A549 (cell line): ENCODE measurements around the gene RHCG. TPM values are rescaled to one million over a fixed set of nuclear protein-coding genes. Genes with fewer than 3 reads are reported as not detected.

Source experiments
- ATAC-seq, 2 experiments: fragments of 200-7000 bp in 1 of 2; fragments of >200 bp in 1 of 2; cut with Nextera tagmentation in 1 of 2; cut with Tn5 transposase in 1 of 2; 3 replicates each; pipeline versions ENCODE4 v1.8.0 to v1.9.1; 2018 to 2020; ENCODE audit warnings: mild to moderate bottlenecking in 1 of 2, moderate library complexity in 1 of 2
- CTCF ChIA-PET: fragments of 300-600 bp; sonication (Branson Sonifier 250); formaldehyde crosslinking; extraction: SDS; loops from one replicate; lab custom pipeline; 2021; ENCODE audit warnings: antibody characterized with exemption, inconsistent platforms; lab: Yijun Ruan, JAX
- POLR2A ChIA-PET: fragments of 350-600 bp; formaldehyde crosslinking; extraction: SDS; loops from one replicate; lab custom pipeline; 2021; ENCODE audit warnings: antibody characterized with exemption, inconsistent platforms; lab: Yijun Ruan, JAX
- DNase-seq, 2 experiments: peaks; one replicate each; pipeline versions ENCODE4 v3.0.0 to v3.0.0-alpha.2; 2011 to 2016; ENCODE audit warnings: low read depth in 1 of 2, low spot score in 1 of 2
- FAIRE-seq: peaks from 2 replicates; lab custom pipeline; 2011; peaks lifted over from hg19 to GRCh38; lab: Jason Lieb, UNC
- H3K27ac ChIP-seq, 2 experiments: fragments of >200 bp; sonication (Bioruptor Twin); formaldehyde crosslinking; 3 replicates each; pipeline ENCODE4 v1.5.1; 2016 to 2017
- H3K4me1 ChIP-seq: fragments of >200 bp; sonication (Bioruptor Twin); formaldehyde crosslinking; 3 replicates; pipeline ENCODE4 v1.6.1; 2016
- H3K4me2 ChIP-seq: fragments of >200 bp; sonication (Bioruptor Twin); formaldehyde crosslinking; 3 replicates; pipeline ENCODE4 v1.6.1; 2016
- H3K4me3 ChIP-seq: fragments of >200 bp; sonication (Bioruptor Twin); formaldehyde crosslinking; 3 replicates; pipeline ENCODE4 v1.5.1; 2016
- H3K9me3 ChIP-seq: fragments of >200 bp; sonication (Bioruptor Twin); formaldehyde crosslinking; 3 replicates; pipeline ENCODE4 v1.6.1; 2016
- ATOH8 ChIP-seq: fragments of 250-450 bp; sonication (Bioruptor Pico); IDR thresholded peaks from 2 replicates; pipeline ENCODE4 v1.5.0; 2020; ENCODE audit warnings: low read depth, mild to moderate bottlenecking, moderate library complexity
- BHLHE40 ChIP-seq: IDR thresholded peaks from 2 replicates; pipeline ENCODE4 v1.6.1; 2012; ENCODE audit warnings: low read depth, low read length, inconsistent platforms
- CBX8 ChIP-seq: fragments of 200-600 bp; sonication (generic); IDR thresholded peaks from 2 replicates; pipeline ENCODE4 v1.6.1; 2016
- CEBPB ChIP-seq, 2 experiments: fragments of >200 bp in 1 of 2; sonication (Bioruptor Twin) in 1 of 2; formaldehyde crosslinking in 1 of 2; IDR thresholded peaks; 2 replicates each; pipeline ENCODE4 v1.6.1; 2012 to 2016
- CHD4 ChIP-seq: fragments of 200-600 bp; sonication (generic); IDR thresholded peaks from 2 replicates; pipeline ENCODE4 v1.6.1; 2016; ENCODE audit warnings: antibody characterized with exemption, mild to moderate bottlenecking, borderline replicate concordance
- E2F6 ChIP-seq: IDR thresholded peaks from 2 replicates; pipeline ENCODE4 v1.6.1; 2012; ENCODE audit warnings: low read depth, borderline replicate concordance
- EHF ChIP-seq: fragments of 250-450 bp; sonication (Bioruptor Pico); IDR thresholded peaks from 2 replicates; pipeline ENCODE4 v1.5.0; 2020; ENCODE audit warnings: mild to moderate bottlenecking
- ESRRA ChIP-seq: fragments of 150-350 bp; IDR thresholded peaks from 2 replicates; pipeline ENCODE4 v1.6.1; 2014; ENCODE audit warnings: mild to moderate bottlenecking, low read length, borderline replicate concordance
- FOSB ChIP-seq: fragments of 250-450 bp; sonication (Bioruptor Pico); IDR thresholded peaks from 2 replicates; pipeline ENCODE4 v1.5.0; 2020; ENCODE audit warnings: mild to moderate bottlenecking, moderate library complexity
- FOSL2 ChIP-seq, 2 experiments: fragments of 450-650 bp in 1 of 2; fragments of >200 bp in 1 of 2; sonication (Bioruptor Twin) in 1 of 2; formaldehyde crosslinking; IDR thresholded peaks; 2 replicates each; pipeline versions ENCODE4 v1.5.0 to v1.6.1; 2016 to 2020; ENCODE audit warnings: mild to moderate bottlenecking in 1 of 2, moderate library complexity in 1 of 2
- FOXS1 ChIP-seq: fragments of 250-450 bp; sonication (Bioruptor Pico); IDR thresholded peaks from 2 replicates; pipeline ENCODE4 v1.5.0; 2020; ENCODE audit warnings: mild to moderate bottlenecking, moderate library complexity
- GATA3 ChIP-seq: IDR thresholded peaks from 2 replicates; pipeline ENCODE4 v1.6.1; 2012; ENCODE audit warnings: borderline replicate concordance
- HDAC2 ChIP-seq: fragments of 200-600 bp; sonication (generic); IDR thresholded peaks from 2 replicates; pipeline ENCODE4 v1.6.1; 2016
- HEYL ChIP-seq: fragments of 250-450 bp; sonication (Bioruptor Pico); IDR thresholded peaks from 2 replicates; pipeline ENCODE4 v1.8.0; 2021; ENCODE audit warnings: mild to moderate bottlenecking, moderate library complexity
- HMGXB4 ChIP-seq: fragments of 250-450 bp; sonication (Bioruptor Pico); IDR thresholded peaks from 2 replicates; pipeline ENCODE4 v1.5.0; 2021; ENCODE audit warnings: mild to moderate bottlenecking, moderate library complexity, borderline replicate concordance
- HOXA7 ChIP-seq: fragments of 250-450 bp; sonication (Bioruptor Pico); IDR thresholded peaks from 2 replicates; pipeline ENCODE4 v1.5.0; 2020; ENCODE audit warnings: mild to moderate bottlenecking, moderate library complexity
- HOXB5 ChIP-seq: fragments of 250-450 bp; sonication (Bioruptor Pico); IDR thresholded peaks from 2 replicates; pipeline ENCODE4 v1.5.0; 2020; ENCODE audit warnings: mild to moderate bottlenecking, moderate library complexity
- MAFK ChIP-seq: fragments of 450-650 bp; IDR thresholded peaks from 2 replicates; pipeline ENCODE4 v1.6.1; 2014; ENCODE audit not compliant: partially characterized antibody
- REST ChIP-seq: fragments of 200-600 bp; sonication (generic); IDR thresholded peaks from 2 replicates; pipeline ENCODE4 v1.6.1; 2016; ENCODE audit warnings: antibody characterized with exemption, mild to moderate bottlenecking, moderate library complexity
- RNF2 ChIP-seq: fragments of 200-600 bp; sonication (generic); IDR thresholded peaks from 2 replicates; pipeline ENCODE4 v1.6.1; 2016; ENCODE audit warnings: low read depth, mild to moderate bottlenecking, antibody characterized with exemption, moderate library complexity, borderline replicate concordance
- SREBF2 ChIP-seq: fragments of 450-650 bp; IDR thresholded peaks from 2 replicates; pipeline ENCODE4 v1.6.1; 2014; ENCODE audit warnings: mild to moderate bottlenecking, moderate library complexity
- TFCP2L1 ChIP-seq: fragments of 250-450 bp; sonication (Bioruptor Pico); IDR thresholded peaks from 2 replicates; pipeline ENCODE4 v1.5.0; 2021; ENCODE audit warnings: mild to moderate bottlenecking
- TP53 ChIP-seq: fragments of 250-450 bp; sonication (Bioruptor Pico); IDR thresholded peaks from 2 replicates; pipeline ENCODE4 v1.5.0; 2021; ENCODE audit warnings: mild to moderate bottlenecking, moderate library complexity
- ZFP36 ChIP-seq: fragments of 450-650 bp; IDR thresholded peaks from 2 replicates; pipeline ENCODE4 v1.6.1; 2014; ENCODE audit warnings: borderline replicate concordance; ENCODE audit not compliant: partially characterized antibody
- WGBS: methylation state at CpG from one replicate; pipeline ENCODE4 v1.1.6; 2017; ENCODE audit errors: missing lambda C conversion rate; 5-methylcytosine and 5-hydroxymethylcytosine counted together
- polyA plus RNA-seq, 4 experiments: library from polyadenylated mRNA; depleted of rRNA in 3 of 4; stranded (reverse); fragments of >200 nt; fragmentation: RNase III in 1 of 4; extraction: RNeasy Plus Mini Kit Qiagen cat#74134 plus additional on column Dnase treatment in 1 of 4; gene quantifications; 2 replicates in 3 of 4; 3 replicates in 1 of 4; pipeline ENCODE4 v1.2.3, GENCODE V29; 2011 to 2017

The RHCG gene
- polyA plus RNA-seq, 2 of the 4 experiments (the other 2 are of a cell fraction) = 3.6 to 11.0 TPM

GRCh38 chr15:89490814-89491315 is 5.5 kb downstream of the RHCG start:
- CTCF ChIA-PET = interaction anchor here (0.7 to 9.2 kb wide), 12 partner anchors 10 to 259 kb away, joined by 3 to 132 read pairs (median 6); no protein-coding TSS in a partner anchor

GRCh38 chr15:89490081-89490813 is 6.1 kb downstream of the RHCG start:
- no peak overlapping the region for H3K27ac ChIP-seq
- peaks cover 3% of the 10 kb centered on the region; the same call in 2 of the 3 replicates for H3K4me1 ChIP-seq
- FAIRE-seq (no peak), DNase-seq (no peak), ATAC-seq (no peak)
- TF ChIP-seq CHD4 (no peak), HMGXB4 (CRISPR knock-in tag) (no peak), HOXB5 (CRISPR knock-in tag) (no peak), FOSB (CRISPR knock-in tag) (no peak), FOXS1 (CRISPR knock-in tag) (no peak), HDAC2 (no peak), HOXA7 (CRISPR knock-in tag) (no peak), CBX8 (no peak), GATA3 (no peak), E2F6 (no peak), RNF2 (no peak), BHLHE40 (no peak), HEYL (CRISPR knock-in tag) (no peak), FOSL2 (IDR thresholded peaks at IDR 0.05) (no peak), FOSL2 (CRISPR knock-in tag; IDR thresholded peaks at IDR 0.05) (no peak), CEBPB (IDR thresholded peaks at IDR 0.05) (no peak), ATOH8 (no peak), MAFK (no peak), ESRRA (no peak), TFCP2L1 (CRISPR knock-in tag) (no peak)
- ChIA-PET CTCF (interaction anchor here (0.7 to 9.2 kb wide), 10 partner anchors 10 to 260 kb away, joined by 3 to 132 read pairs (median 6); no protein-coding TSS in a partner anchor), POLR2A (no interaction called here)
- 76% methylated on average over 9 of the region's 10 CpGs for WGBS
- no peak overlapping the region for H3K4me3 ChIP-seq
- H3K9me3 ChIP-seq = no peaks in the 10 kb centered on the region
- no peak overlapping the region for H3K4me2 ChIP-seq

More at GRCh38 chr15:89490814-89491315, 5.5 kb downstream of the RHCG start:
- FAIRE-seq (no peak), ATAC-seq (no peak), DNase-seq (no peak)
- POLR2A ChIA-PET = no interaction called here
- no peak overlapping the region for H3K4me3 ChIP-seq
- TF ChIP-seq ZFP36 (no peak), TP53 (CRISPR knock-in tag) (no peak), CEBPB (IDR thresholded peaks at IDR 0.05) (no peak), CHD4 (no peak), SREBF2 (no peak), FOSB (CRISPR knock-in tag) (no peak), CBX8 (no peak), EHF (no peak), REST (no peak), E2F6 (no peak)
- H3K4me2 ChIP-seq = no peak overlapping the region
- peaks cover 9% of the 10 kb centered on the region for H3K4me1 ChIP-seq
- 87% methylated on average over 8 of the region's 8 CpGs for WGBS
- no peaks in the 10 kb centered on the region for H3K9me3 ChIP-seq
- H3K27ac ChIP-seq = no peak overlapping the region
